Sigmoid colon (tissue), 7 donors: Measurements from ENCODE around the gene KDF1. TPM values are rescaled to one million over a fixed set of nuclear protein-coding genes. Genes with fewer than 3 reads are reported as not detected.

ENCODE experiments used
- DNase-seq: peaks from one replicate; pipeline ENCODE4 v3.0.0-alpha.2; 2019
- H3K27ac ChIP-seq, 4 donors: fragments of 200-600 bp; sonication (generic); one replicate each; pipeline ENCODE4 v1.5.1; 2016 to 2019; ENCODE audit warnings: mild to moderate bottlenecking in 1 of 4
- H3K27me3 ChIP-seq, 3 donors: fragments of 200-600 bp; sonication (generic); one replicate each; pipeline ENCODE4 v1.5.1; 2019; ENCODE audit warnings: mild to moderate bottlenecking in 1 of 3
- H3K36me3 ChIP-seq, 4 donors: fragments of 200-600 bp; sonication (generic); one replicate each; pipeline ENCODE4 v1.5.1; 2016 to 2019
- H3K4me1 ChIP-seq, 4 donors: fragments of 200-600 bp; sonication (generic); one replicate each; pipeline ENCODE4 v1.5.1; 2017 to 2019
- H3K4me3 ChIP-seq, 4 donors: fragments of 200-600 bp; sonication (generic); one replicate each; pipeline ENCODE4 v1.5.1; 2017 to 2019; ENCODE audit warnings: mild to moderate bottlenecking in 2 of 4, moderate library complexity in 1 of 4
- H3K9me3 ChIP-seq, 4 donors: fragments of 200-600 bp in 3 of 4; sonication (generic) in 3 of 4; one replicate each; pipeline versions ENCODE4 v1.5.1 to v1.6.1; 2013 to 2019
- EP300 ChIP-seq, 4 donors: sonication (generic); formaldehyde crosslinking; IDR thresholded peaks; one replicate each; pipeline ENCODE4 v1.6.1; 2017; ENCODE audit warnings: antibody characterized with exemption in 4 of 4
- POLR2A ChIP-seq, 2 donors: fragments of 450-650 bp; IDR thresholded peaks; one replicate each; pipeline ENCODE4 v1.6.1; 2016; ENCODE audit warnings: antibody characterized with exemption in 2 of 2, mild to moderate bottlenecking in 2 of 2, moderate library complexity in 2 of 2
- POLR2AphosphoS5 ChIP-seq, 4 donors: sonication (generic); formaldehyde crosslinking; IDR thresholded peaks; one replicate each; pipeline ENCODE4 v1.6.1; 2017; ENCODE audit warnings: antibody characterized with exemption in 4 of 4
- WGBS, 2 donors: extraction: QIAGEN DNeasy Blood & Tissue Kit; methylation state at CpG; one replicate each; pipeline ENCODE4 v1.1.7; 2013; 5-methylcytosine and 5-hydroxymethylcytosine counted together
- intact Hi-C: fragments of 100-400 bp; cut with DNase I; formaldehyde crosslinking; loops from one replicate; pipeline ENCODE4 v1.15.1; 2023
- polyA plus RNA-seq, 3 donors: library from polyadenylated mRNA; stranded (reverse); fragments of 200-250 nt; gene quantifications; one replicate each; pipeline ENCODE4 v1.2.3, GENCODE V29; 2013
- total RNA-seq, 4 donors: library from RNA; depleted of rRNA; stranded (reverse); fragments of >200 nt; gene quantifications; one replicate each; pipeline ENCODE4 v1.1.0, GENCODE V29; 2016
- TF ChIP-seq, protein P1 (sequence below), 4 experiments: fragments of 450-650 bp in 3 of 4; fragments of 200-600 bp in 1 of 4; IDR thresholded peaks; one replicate each; pipeline ENCODE4 v1.5.1; 2016 to 2019; ENCODE audit warnings: antibody characterized with exemption in 4 of 4, mild to moderate bottlenecking in 3 of 4, moderate library complexity in 2 of 4
- donor health status: healthy with polysubstance abuse.
- donor health status: Bipolar disorder and iron deficiency.
- donor health status: healthy.

KDF1 gene
- total and polyA plus RNA-seq, 7 donors: 15.0 to 26.8 (median 20.4) TPM; not detected in 4

- H3K36me3 ChIP-seq: no peaks in the 10 kb centered on the region
- TF ChIP-seq POLR2AphosphoS5 (IDR thresholded peaks at IDR 0.05) (no peak), POLR2A (IDR thresholded peaks at IDR 0.05) (no peak), EP300 (IDR thresholded peaks at IDR 0.05) (no peak)
- TF ChIP-seq, protein P1, sequence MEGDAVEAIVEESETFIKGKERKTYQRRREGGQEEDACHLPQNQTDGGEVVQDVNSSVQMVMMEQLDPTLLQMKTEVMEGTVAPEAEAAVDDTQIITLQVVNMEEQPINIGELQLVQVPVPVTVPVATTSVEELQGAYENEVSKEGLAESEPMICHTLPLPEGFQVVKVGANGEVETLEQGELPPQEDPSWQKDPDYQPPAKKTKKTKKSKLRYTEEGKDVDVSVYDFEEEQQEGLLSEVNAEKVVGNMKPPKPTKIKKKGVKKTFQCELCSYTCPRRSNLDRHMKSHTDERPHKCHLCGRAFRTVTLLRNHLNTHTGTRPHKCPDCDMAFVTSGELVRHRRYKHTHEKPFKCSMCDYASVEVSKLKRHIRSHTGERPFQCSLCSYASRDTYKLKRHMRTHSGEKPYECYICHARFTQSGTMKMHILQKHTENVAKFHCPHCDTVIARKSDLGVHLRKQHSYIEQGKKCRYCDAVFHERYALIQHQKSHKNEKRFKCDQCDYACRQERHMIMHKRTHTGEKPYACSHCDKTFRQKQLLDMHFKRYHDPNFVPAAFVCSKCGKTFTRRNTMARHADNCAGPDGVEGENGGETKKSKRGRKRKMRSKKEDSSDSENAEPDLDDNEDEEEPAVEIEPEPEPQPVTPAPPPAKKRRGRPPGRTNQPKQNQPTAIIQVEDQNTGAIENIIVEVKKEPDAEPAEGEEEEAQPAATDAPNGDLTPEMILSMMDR (IDR thresholded peaks at IDR 0.05): no peak
- no peak overlapping the region for H3K4me3 ChIP-seq
- H3K4me1 ChIP-seq: no peaks in the 10 kb centered on the region
- WGBS, 2 donors: 90 to 91% methylated on average over 8 of the region's 8 CpGs
- no peak for DNase-seq
- intact Hi-C loops: no loop called here
- H3K27ac ChIP-seq: no peak overlapping the region
- no peaks in the 10 kb centered on the region for H3K9me3 ChIP-seq
- H3K27me3 ChIP-seq: no peaks in the 10 kb centered on the region
These were observed 48.7 kb downstream of the KDF1 start for GRCh38 chr1:26911399-26912146.

- DNase-seq: no peak
- H3K9me3 ChIP-seq: no peaks in the 10 kb centered on the region
- WGBS, 2 donors: 16 to 65% methylated on average over 4 of the region's 4 CpGs
- H3K27me3 ChIP-seq: no peaks in the 10 kb centered on the region
- TF ChIP-seq POLR2AphosphoS5 (IDR thresholded peaks at IDR 0.05) (no peak), EP300 (IDR thresholded peaks at IDR 0.05) (no peak), POLR2A (IDR thresholded peaks at IDR 0.05) (no peak)
- TF ChIP-seq, protein P1 (IDR thresholded peaks at IDR 0.05): no peak
- H3K27ac ChIP-seq: no peak overlapping the region
- H3K36me3 ChIP-seq: no peaks in the 10 kb centered on the region
- no peak overlapping the region for H3K4me3 ChIP-seq
- no peaks in the 10 kb centered on the region for H3K4me1 ChIP-seq
- intact Hi-C loops: no loop called here
These were observed 49.7 kb downstream of the KDF1 start for GRCh38 chr1:26910343-26911160.

GRCh38 chr1:26909951-26910342 is 50.3 kb downstream of the KDF1 start:
- intact Hi-C loops: no loop called here
- Histone ChIP-seq H3K4me1 (no peaks in the 10 kb centered on the region), H3K36me3 (no peaks in the 10 kb centered on the region), H3K9me3 (no peaks in the 10 kb centered on the region), H3K27ac (no peak overlapping the region), H3K4me3 (no peak overlapping the region), H3K27me3 (no peaks in the 10 kb centered on the region)
- WGBS, 2 donors: 31 to 72% methylated on average over 3 of the region's 3 CpGs
- no peak for DNase-seq
- TF ChIP-seq POLR2AphosphoS5 (IDR thresholded peaks at IDR 0.05) (no peak), POLR2A (IDR thresholded peaks at IDR 0.05) (no peak), EP300 (IDR thresholded peaks at IDR 0.05) (no peak)
- TF ChIP-seq, protein P1 (IDR thresholded peaks at IDR 0.05): no peak

- intact Hi-C loops: no loop called here
- H3K4me1 ChIP-seq: no peaks in the 10 kb centered on the region
- H3K27me3 ChIP-seq: no peaks in the 10 kb centered on the region
- DNase-seq: no peak
- H3K9me3 ChIP-seq: no peaks in the 10 kb centered on the region
- no peak overlapping the region for H3K4me3 ChIP-seq
- TF ChIP-seq POLR2A (IDR thresholded peaks at IDR 0.05) (no peak), EP300 (IDR thresholded peaks at IDR 0.05) (no peak), POLR2AphosphoS5 (IDR thresholded peaks at IDR 0.05) (no peak)
- TF ChIP-seq, protein P1 (IDR thresholded peaks at IDR 0.05): no peak
- H3K27ac ChIP-seq: no peak overlapping the region
- H3K36me3 ChIP-seq: no peaks in the 10 kb centered on the region
- WGBS, 2 donors: 66 to 72% methylated on average over 6 of the region's 6 CpGs
These were observed 53.0 kb downstream of the KDF1 start for GRCh38 chr1:26907071-26907917.
